AG20443 (cell line): ENCODE results near the gene PXMP4.

Experiments used
- DNase-seq: peaks from one replicate; pipeline ENCODE4 v3.0.0; 2012; ENCODE audit warnings: low spot score, mixed read lengths

The PXMP4 gene

DNA sequence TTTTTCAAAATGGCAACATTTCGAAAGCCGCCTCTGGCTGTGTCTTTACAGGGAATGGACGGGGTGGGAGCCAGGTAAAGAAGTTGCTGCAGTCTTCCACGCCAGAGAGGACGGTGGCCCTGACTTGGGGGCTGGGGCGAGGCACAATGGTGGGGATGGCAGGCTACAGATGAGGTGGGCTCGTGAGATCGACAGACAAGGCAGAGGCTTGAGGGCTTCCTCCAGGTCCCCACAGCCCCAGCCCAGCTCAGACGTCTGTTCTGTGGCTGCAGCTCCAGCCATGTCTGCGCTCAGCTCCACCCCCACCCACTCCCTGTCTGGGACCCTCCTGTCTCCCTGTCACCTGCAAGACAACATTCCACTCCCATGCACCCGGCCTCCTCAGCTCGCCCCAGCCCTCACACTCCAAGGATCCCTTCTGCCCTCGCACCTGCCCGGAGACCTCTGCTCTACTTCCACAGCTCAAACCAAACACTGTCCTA is 65.4 kb downstream of the PXMP4 start:
- DNase-seq, result no peak

- DNase-seq, result no peak
These were observed 66.1 kb downstream of the PXMP4 start for GRCh38 chr20:33653900-33654596.

- DNase-seq, result peak; percentile 88
These were observed 66.8 kb downstream of the PXMP4 start for GRCh38 chr20:33653218-33653899.
